NCI-H226 (cell line): ENCODE measurements around the gene POLR2F.
"Not testable (repeated sequence)": the region's sequence is repeated elsewhere in the genome, so short reads cannot be mapped to it uniquely, and the experiment has no call there.

Experiments
- DNase-seq: peaks from one replicate; pipeline ENCODE4 v3.0.0-alpha.2; 2015

Gene POLR2F

GRCh38 chr22:37955825-37956397 lies 2.4 kb downstream of the POLR2F start:
- DNase-seq: not testable (repeated sequence)

- DNase-seq: no peak
Observed at GRCh38 chr22:37957232-37957631, 3.7 kb downstream of the POLR2F start.

DNA sequence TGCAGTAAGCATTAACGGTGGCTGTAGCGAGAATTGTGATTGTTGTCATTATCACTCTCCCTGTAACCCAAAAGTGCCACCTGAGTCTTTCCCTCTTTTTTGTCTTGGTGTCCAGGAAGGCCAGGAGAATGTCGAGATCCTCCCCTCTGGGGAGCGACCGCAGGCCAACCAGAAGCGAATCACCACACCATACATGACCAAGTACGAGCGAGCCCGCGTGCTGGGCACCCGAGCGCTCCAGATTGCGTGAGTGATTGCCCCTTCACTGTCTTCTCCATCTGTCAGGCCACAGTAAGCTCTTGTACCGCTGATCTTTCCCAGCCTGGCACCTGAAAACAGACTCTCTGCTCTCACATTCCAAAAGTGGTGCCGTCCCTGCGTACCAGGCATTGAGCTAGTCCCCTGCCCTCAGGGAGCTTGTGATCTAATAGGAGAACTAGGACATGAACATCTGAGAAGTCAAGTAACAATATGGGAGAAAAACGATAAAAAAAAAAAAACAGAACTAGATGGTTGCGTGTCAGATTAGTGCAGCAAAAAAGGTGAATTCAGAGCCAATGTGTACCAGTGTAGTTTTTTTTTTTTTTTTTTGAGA lies 5.8 kb downstream of the POLR2F start:
- DNase-seq: no peak

GRCh38 chr22:37961062-37961461 lies 7.6 kb downstream of the POLR2F start:
- DNase-seq: no peak

GRCh38 chr22:37965940-37966664 lies 12.6 kb downstream of the POLR2F start:
- DNase-seq: no peak

- DNase-seq: no peak
Observed at GRCh38 chr22:37967147-37967546, 13.6 kb downstream of the POLR2F start.

DNA sequence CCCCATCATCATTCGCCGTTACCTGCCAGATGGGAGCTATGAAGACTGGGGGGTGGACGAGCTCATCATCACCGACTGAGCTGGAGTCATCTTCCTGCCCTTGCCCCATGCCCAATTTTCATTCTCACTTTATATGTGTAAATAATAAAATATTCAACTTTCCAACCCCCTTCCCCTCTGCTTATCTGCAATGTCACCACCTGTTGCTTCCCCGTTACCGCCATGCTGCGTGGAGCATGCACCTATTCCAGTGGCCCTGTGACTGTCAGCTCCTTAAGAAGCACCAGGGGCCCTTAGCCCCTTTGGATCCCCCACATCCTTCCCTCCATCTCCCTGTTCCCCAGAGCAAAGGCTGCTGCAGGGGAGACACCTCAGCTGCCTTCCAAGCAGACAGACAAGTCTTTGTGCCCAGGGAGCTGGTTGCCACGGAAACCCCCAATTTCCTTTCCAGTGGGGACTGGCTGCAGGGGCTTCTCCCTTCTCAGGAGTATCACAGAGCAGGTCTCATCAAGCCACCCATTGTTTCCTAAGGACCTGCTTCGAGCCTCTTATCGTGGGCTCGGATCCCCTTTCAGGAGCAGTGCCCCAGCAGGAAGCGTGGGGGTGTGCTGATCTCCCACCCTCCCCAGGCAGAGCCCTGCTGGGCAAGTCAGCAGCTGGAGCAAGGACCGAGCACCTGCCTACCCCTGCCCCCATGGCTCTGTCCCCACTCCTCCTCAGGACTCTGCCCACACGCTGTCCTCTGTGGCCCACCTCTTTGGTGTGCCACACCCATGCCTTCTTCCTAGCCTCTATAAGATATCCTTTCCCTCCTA lies 14.3 kb downstream of the POLR2F start:
- no peak for DNase-seq

GRCh38 chr22:37968452-37969251 lies 15.2 kb downstream of the POLR2F start:
- DNase-seq: no peak

DNA sequence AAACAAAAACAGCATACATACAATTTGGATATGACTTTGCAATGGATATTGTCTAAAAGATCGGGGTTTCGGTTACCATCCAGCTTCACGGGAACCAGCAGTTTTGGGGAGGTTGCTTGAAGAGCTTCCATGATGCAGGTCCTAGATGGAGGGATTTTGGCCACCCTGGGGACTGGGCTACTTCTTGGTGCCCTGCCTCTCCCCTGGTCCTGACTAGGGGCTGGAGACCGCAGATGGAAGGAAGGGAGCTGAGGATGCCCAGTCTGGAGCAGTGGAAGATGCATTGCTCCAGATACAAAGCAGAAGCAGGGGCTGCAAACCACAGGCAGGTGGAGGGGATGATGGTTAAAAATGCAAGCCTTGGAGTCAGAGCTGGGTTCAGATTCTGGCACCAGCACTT lies 17.4 kb downstream of the POLR2F start:
- no peak for DNase-seq

- no peak for DNase-seq
Observed at GRCh38 chr22:37971475-37972434, 18.3 kb downstream of the POLR2F start.

DNA sequence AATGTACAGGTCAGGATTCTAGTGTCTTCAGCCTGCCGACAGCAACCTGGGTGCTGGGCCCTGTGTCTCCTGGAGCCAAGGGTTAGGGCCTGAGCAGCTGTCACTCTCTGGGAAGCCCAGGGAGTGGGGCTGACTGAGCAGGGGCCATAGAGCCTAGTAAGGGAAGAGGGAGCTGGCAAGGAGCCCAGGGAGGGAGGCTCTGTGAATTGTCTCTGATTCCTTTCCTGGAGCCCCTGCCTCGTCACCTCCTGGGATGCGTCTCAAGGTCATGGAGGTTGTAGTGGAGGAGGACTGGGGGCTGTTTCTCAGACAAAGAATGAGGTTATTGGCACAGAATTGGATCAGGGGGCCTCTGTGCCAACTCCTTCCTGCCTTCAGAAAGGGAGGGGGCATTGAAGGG lies 19.0 kb downstream of the POLR2F start:
- DNase-seq: no peak

DNA sequence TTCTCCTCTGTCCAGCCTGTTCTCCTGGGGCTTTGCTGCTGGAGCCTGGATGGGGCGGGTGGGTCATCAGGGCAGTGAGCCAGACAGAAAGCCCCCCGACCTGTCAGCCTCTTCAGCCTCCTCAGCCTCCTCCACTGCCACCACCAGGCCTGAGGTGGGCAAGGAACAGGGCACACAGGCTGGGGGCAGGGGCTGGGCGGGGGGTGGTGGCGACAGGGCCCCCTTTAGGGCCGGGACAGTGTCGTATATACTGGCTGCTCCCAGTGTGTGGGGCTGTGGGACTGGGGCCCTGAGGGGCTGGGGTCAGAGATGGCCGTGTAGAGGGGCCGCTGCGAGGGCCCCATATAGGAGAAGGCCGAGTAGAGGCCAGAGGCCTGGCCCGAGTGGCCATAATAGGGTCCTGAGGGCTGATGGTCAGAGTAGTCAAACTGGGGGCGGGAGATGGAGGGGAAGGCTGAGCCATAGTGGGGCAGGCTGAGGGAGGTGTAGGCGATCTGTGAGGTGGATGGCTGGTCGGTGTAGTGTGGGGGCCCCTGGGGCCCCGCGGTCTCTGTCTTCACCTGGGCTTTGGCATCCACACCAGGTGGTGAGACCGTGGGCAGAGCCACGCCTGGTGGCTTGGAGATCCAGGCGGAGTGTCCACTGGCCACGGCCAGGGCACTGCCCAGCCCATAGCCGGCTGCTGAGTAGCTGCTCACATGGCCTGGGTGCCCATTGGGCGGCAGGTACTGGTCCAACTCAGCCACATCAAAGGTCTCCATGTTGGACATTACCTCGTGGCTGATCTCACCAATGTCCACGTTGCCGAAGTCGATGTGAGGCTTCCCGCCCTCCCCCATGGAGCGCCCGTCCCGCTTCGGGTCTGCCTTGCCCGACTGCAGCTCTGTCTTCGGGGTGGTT lies 20.0 kb downstream of the POLR2F start:
- DNase-seq: no peak

DNA sequence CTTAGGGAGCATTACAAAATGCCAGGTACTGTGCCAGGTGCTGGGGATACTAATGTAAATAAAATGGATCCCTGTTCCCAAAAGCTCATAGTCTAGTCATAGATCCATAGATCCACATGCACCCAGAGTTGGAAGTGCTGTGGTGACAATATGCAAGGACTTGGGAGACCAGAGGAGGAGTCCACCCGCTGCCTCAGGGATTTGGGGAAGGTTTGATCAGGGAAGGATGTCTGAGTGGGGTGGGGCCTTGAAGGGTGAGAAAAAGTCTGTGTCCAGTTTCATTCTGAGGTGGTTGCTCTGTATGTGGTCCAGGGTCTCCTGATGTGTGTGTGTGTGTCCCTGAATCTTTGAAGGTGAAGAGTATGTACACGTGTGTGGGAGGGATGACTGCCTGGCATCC lies 21.7 kb downstream of the POLR2F start:
- no peak for DNase-seq

DNA sequence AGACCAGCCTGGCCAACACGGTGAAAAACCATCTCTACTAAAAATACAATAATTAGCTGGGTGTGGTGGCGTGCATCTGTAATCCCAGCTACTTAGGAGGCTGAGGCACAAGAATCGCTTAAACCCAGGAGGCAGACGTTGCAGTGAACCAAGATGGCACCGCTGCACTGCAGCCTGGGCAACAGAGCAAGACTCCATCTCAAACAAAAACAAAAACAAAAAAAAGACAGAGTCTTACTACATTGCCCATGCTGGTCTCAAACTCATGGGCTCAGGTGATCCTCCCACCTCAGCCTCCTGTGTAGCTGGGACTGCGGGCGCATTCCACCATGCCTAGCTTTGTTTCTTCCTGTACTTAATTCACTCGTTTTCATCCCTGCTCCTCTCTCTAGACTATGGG lies 22.5 kb downstream of the POLR2F start:
- DNase-seq: not testable (repeated sequence)

- no peak for DNase-seq
Observed at GRCh38 chr22:37976547-37976946, 23.0 kb downstream of the POLR2F start.

DNA sequence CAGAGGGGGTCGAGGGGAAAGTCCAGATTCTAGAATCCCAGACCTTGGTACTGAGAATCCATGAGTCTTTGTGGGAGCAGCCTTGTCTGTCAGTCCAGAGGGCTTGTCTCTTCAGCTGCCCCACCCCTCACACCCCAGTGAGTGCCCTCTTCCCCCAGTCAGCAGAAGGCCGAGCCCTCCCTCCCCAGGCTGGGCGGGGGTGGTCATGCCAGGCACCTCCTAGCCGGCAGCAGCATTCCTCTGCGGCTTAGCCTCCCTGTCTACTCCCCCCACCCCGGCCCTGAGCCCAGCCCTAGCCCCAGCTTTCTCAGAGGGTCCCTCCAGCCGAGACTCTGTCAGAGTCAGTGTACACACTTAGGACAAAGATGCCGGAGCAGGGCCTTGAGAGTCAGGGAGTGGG lies 26.3 kb downstream of the POLR2F start:
- DNase-seq: no peak

DNA sequence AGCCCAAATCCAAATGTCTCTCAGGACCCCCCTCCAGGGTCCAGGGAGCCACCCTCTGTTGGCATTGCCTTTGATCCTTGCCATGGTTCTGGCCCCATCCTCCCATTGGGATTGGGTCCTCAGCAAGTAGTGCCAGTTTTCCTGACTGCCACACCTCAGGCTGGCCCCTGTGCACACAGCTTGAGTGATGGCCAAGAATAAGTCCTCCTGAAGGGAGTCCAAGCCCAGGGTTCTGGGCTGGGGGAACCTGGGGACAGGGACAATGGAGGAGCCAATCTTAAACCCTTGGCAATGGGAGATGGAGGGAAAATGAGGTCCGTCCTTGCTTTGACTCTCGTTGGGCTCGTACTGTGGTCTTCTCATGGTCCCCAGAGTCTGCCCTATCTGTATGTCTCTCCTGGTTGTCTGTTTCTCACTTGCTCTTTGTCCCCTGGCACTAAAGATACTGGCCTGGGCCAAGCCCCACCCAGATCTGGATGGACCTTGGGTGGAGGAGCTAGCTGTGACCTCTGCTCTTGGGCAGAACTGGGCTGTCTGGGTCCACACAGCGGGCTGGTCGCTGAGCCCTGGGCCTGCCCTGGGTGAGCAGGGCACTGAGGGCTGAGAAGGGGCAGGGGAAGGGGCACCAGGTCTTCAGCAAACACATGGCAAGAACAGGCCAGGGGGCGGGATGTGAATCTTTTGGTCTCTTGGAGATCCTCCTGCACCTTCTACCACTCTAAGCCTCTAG lies 27.9 kb downstream of the POLR2F start:
- no peak for DNase-seq

DNA sequence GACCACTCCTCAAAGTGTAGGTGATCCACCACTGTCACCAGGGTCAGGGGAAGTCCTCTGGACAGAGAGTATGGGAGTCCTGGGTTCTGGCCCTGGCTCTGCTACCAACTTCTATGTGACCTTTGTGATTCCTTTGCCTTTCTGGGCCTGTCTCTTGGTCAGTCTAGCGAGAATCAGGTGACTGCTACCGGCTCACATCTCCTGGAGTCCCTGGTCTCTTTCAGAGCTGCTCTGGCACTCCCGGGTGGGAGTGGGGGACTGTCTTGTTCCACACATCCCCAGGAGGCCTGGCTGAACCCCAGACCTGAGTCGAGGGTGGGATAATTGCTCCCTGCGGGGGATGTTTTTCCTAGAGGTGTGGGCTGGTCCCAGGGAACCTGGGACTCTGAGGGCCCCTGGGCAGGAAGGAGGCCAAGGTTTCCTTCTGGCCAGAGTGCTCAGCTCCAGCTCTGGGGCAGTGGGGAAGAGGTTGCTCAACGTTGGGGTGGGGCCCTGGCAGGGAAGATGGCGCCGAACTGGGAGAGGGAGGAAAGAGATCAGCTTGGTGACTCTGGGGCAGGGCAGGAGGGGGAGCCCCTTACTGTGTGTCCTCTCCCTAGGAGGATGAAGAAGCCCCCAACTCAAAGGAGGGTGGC lies 28.8 kb downstream of the POLR2F start:
- DNase-seq: no peak
